Upper lobe of left lung (tissue), 6 donors: ENCODE data around the gene CTAGE1. TPM values are rescaled to one million over a fixed set of nuclear protein-coding genes. Genes with fewer than 3 reads are reported as not detected.
"Not testable (repeated sequence)": the region's sequence is repeated elsewhere in the genome, so short reads cannot be mapped to it uniquely, and the experiment has no call there.

Experiments
- ATAC-seq, 2 donors: fragments of 200-7000 bp; cut with Tn5 transposase; one replicate each; pipeline ENCODE4 v1.9.1; 2022; ENCODE audit warnings: mild to moderate bottlenecking in 2 of 2, moderate library complexity in 2 of 2; ENCODE audit not compliant: low FRiP score in 2 of 2
- DNase-seq, 2 donors: peaks; one replicate each; pipeline ENCODE4 v3.0.0-alpha.2; 2019 to 2020
- H3K27ac ChIP-seq, 4 donors: fragments of 200-600 bp; sonication (generic); one replicate each; pipeline ENCODE4 v1.5.1; 2016 to 2019
- H3K27me3 ChIP-seq, 4 donors: fragments of 200-600 bp; sonication (generic); one replicate each; pipeline ENCODE4 v1.5.1; 2017 to 2019
- H3K36me3 ChIP-seq, 4 donors: fragments of 200-600 bp; sonication (generic); one replicate each; pipeline ENCODE4 v1.5.1; 2016 to 2019
- H3K4me1 ChIP-seq, 4 donors: fragments of 200-600 bp; sonication (generic); one replicate each; pipeline ENCODE4 v1.5.1; 2018 to 2019
- H3K4me3 ChIP-seq, 4 donors: fragments of 200-600 bp; sonication (generic); one replicate each; pipeline ENCODE4 v1.5.1; 2017 to 2019; ENCODE audit warnings: mild to moderate bottlenecking in 2 of 4, moderate library complexity in 1 of 4
- H3K9me3 ChIP-seq, 4 donors: fragments of 200-600 bp; sonication (generic); one replicate each; pipeline ENCODE4 v1.5.1; 2018 to 2019
- EP300 ChIP-seq, 4 donors: sonication (generic); formaldehyde crosslinking; IDR thresholded peaks; one replicate each; pipeline ENCODE4 v1.5.1; 2017; ENCODE audit warnings: antibody characterized with exemption in 4 of 4, control low read depth in 2 of 4
- POLR2A ChIP-seq, 4 donors: fragments of 450-650 bp; IDR thresholded peaks; one replicate each; pipeline ENCODE4 v1.5.1; 2016 to 2017; ENCODE audit warnings: antibody characterized with exemption in 4 of 4, mild to moderate bottlenecking in 2 of 4
- POLR2AphosphoS5 ChIP-seq, 2 donors: sonication (generic); formaldehyde crosslinking; IDR thresholded peaks; one replicate each; pipeline ENCODE4 v1.5.1; 2017; ENCODE audit warnings: antibody characterized with exemption in 2 of 2
- WGBS, 2 donors: methylation state at CpG; one replicate each; pipeline ENCODE4 v1.1.5; 2017 to 2018; 5-methylcytosine and 5-hydroxymethylcytosine counted together
- total RNA-seq, 6 donors: library from RNA; depleted of rRNA in 4 of 6; stranded (reverse); fragments of >200 nt in 4 of 6; gene quantifications; one replicate each; pipeline versions ENCODE4 v1.1.0 to v1.2.1, GENCODE V29; 2016 to 2021
- TF ChIP-seq, protein P1 (sequence below), 6 experiments: fragments of 450-650 bp in 4 of 6; fragments of 200-600 bp in 2 of 6; sonication (generic) in 2 of 6; IDR thresholded peaks; one replicate each; pipeline ENCODE4 v1.5.1; 2016 to 2019; ENCODE audit warnings: antibody characterized with exemption in 6 of 6
- donor health status: DM: no; HTN: no; CAD: no; lungs with moderate emphysema.
- donor health status: DM: no; HTN: yes; CAD: no; lungs with severe emphysema.

CTAGE1 gene
- total RNA-seq, 6 donors from 2014 or later, result not detected

DNA sequence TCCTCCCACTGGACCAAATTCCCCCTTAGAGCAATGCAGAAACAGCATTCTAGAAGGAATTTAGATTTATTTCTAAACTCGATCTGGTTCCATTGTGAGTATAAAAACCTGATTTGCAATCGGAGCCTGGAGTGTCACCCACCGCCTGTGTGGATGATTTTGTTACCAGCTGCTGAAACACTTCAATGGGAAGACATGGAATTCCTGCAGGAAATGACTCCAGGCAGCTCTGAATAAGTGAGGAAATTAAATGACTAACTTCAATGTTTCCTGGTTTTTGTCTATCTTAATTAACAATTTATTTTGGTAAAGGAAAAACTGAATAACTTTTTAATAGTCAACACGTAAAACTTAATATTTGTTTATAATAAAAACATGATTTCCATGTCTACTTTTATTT lies 19.3 kb downstream of the CTAGE1 start:
- Histone ChIP-seq H3K27ac (no peak overlapping the region), H3K27me3 (no peaks in the 10 kb centered on the region), H3K9me3 (no peaks in the 10 kb centered on the region), H3K36me3 (no peaks in the 10 kb centered on the region), H3K4me1 (no peaks in the 10 kb centered on the region), H3K4me3 (no peak overlapping the region)
- TF ChIP-seq POLR2A (IDR thresholded peaks at IDR 0.05) (no peak), POLR2AphosphoS5 (IDR thresholded peaks at IDR 0.05) (no peak), EP300 (IDR thresholded peaks at IDR 0.05) (no peak)
- TF ChIP-seq, protein P1, sequence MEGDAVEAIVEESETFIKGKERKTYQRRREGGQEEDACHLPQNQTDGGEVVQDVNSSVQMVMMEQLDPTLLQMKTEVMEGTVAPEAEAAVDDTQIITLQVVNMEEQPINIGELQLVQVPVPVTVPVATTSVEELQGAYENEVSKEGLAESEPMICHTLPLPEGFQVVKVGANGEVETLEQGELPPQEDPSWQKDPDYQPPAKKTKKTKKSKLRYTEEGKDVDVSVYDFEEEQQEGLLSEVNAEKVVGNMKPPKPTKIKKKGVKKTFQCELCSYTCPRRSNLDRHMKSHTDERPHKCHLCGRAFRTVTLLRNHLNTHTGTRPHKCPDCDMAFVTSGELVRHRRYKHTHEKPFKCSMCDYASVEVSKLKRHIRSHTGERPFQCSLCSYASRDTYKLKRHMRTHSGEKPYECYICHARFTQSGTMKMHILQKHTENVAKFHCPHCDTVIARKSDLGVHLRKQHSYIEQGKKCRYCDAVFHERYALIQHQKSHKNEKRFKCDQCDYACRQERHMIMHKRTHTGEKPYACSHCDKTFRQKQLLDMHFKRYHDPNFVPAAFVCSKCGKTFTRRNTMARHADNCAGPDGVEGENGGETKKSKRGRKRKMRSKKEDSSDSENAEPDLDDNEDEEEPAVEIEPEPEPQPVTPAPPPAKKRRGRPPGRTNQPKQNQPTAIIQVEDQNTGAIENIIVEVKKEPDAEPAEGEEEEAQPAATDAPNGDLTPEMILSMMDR (IDR thresholded peaks at IDR 0.05), result no peak
- no peak for ATAC-seq
- no peak for DNase-seq
- WGBS, 2 donors, result 52 to 64% methylated on average over 4 of the region's 4 CpGs

- Histone ChIP-seq H3K27ac (no peak overlapping the region), H3K9me3 (no peaks in the 10 kb centered on the region), H3K4me3 (no peak overlapping the region), H3K4me1 (no peaks in the 10 kb centered on the region), H3K27me3 (no peaks in the 10 kb centered on the region), H3K36me3 (no peaks in the 10 kb centered on the region)
- 85 to 91% methylated on average over 5 of the region's 5 CpGs for WGBS, 2 donors
- no peak for TF ChIP-seq EP300 (IDR thresholded peaks at IDR 0.05)
- TF ChIP-seq POLR2AphosphoS5 (IDR thresholded peaks at IDR 0.05), result no peak
- TF ChIP-seq, protein P1 (IDR thresholded peaks at IDR 0.05), result no peak
- TF ChIP-seq POLR2A (IDR thresholded peaks at IDR 0.05), result no peak
- no peak for ATAC-seq
- DNase-seq, result no peak
Measured at GRCh38 chr18:22394428-22394827, 23.3 kb downstream of the CTAGE1 start.

- H3K27ac ChIP-seq, DNase-seq, ATAC-seq: not testable (repeated sequence)
Measured at GRCh38 chr18:22393164-22393563, 24.6 kb downstream of the CTAGE1 start.

GRCh38 chr18:22391407-22392345 lies 26.0 kb downstream of the CTAGE1 start:
- H3K4me3 ChIP-seq, result no peak overlapping the region
- H3K27me3 ChIP-seq, result no peaks in the 10 kb centered on the region
- H3K36me3 ChIP-seq, result no peaks in the 10 kb centered on the region
- DNase-seq, result no peak
- no peaks in the 10 kb centered on the region for H3K4me1 ChIP-seq
- H3K9me3 ChIP-seq, result no peaks in the 10 kb centered on the region
- peak in 1 of 2 donors; percentile 23 for ATAC-seq
- no peak for TF ChIP-seq POLR2A (IDR thresholded peaks at IDR 0.05)
- TF ChIP-seq EP300 (IDR thresholded peaks at IDR 0.05), result no peak
- TF ChIP-seq, protein P1 (IDR thresholded peaks at IDR 0.05), result no peak
- TF ChIP-seq POLR2AphosphoS5 (IDR thresholded peaks at IDR 0.05), result no peak
- WGBS, 2 donors, result 48 to 51% methylated on average over 6 of the region's 6 CpGs
- no peak overlapping the region for H3K27ac ChIP-seq

More at GRCh38 chr18:22393164-22393563, 24.6 kb downstream of the CTAGE1 start:
- H3K9me3 ChIP-seq, H3K36me3 ChIP-seq, H3K27me3 ChIP-seq, H3K4me3 ChIP-seq, H3K4me1 ChIP-seq: not testable (repeated sequence)
- 91 to 95% methylated on average over 3 of the region's 3 CpGs for WGBS, 2 donors

GRCh38 chr18:22387787-22388186 lies 29.9 kb downstream of the CTAGE1 start:
- H3K27ac ChIP-seq, result no peak overlapping the region
- no peak overlapping the region for H3K4me3 ChIP-seq
- no peaks in the 10 kb centered on the region for H3K27me3 ChIP-seq
- 79 to 87% methylated on average over 1 of the region's 1 CpG for WGBS, 2 donors
- TF ChIP-seq, protein P1 (IDR thresholded peaks at IDR 0.05), result no peak
- TF ChIP-seq EP300 (IDR thresholded peaks at IDR 0.05), result no peak
- no peak for TF ChIP-seq POLR2A (IDR thresholded peaks at IDR 0.05)
- no peak for TF ChIP-seq POLR2AphosphoS5 (IDR thresholded peaks at IDR 0.05)
- peaks cover 0 to 4% (median 0%) of the 10 kb centered on the region in 4 donors for H3K4me1 ChIP-seq
- ATAC-seq, result no peak
- no peaks in the 10 kb centered on the region for H3K9me3 ChIP-seq
- no peak for DNase-seq
- no peaks in the 10 kb centered on the region for H3K36me3 ChIP-seq
